GM12878 (cell line): ENCODE measurements around the gene FBXO4.

Source experiments
- CTCF ChIP-seq, 3 experiments: IDR thresholded peaks in 2 of 3; conservative IDR thresholded peaks in 1 of 3; 2 replicates each; pipeline ENCODE4 v1.5.1; 2011; ENCODE audit warnings: low read depth in 3 of 3, low read length in 3 of 3, mild to moderate bottlenecking in 3 of 3, control low read depth in 2 of 3, moderate library complexity in 2 of 3, inconsistent platforms in 1 of 3, mixed read lengths in 1 of 3; ENCODE audit not compliant: control insufficient read depth in 2 of 3, insufficient read depth in 1 of 3; ENCODE audit errors: extremely low read depth in 1 of 3
- DPF2 ChIP-seq: fragments of 450-650 bp; IDR thresholded peaks from 2 replicates; pipeline ENCODE4 v1.6.1; 2017; ENCODE audit warnings: mild to moderate bottlenecking
- EED ChIP-seq: sonication (generic); IDR thresholded peaks from 2 replicates; pipeline ENCODE4 v1.6.1; 2016; ENCODE audit warnings: antibody characterized with exemption, low read depth
- MAX ChIP-seq: IDR thresholded peaks from 2 replicates; pipeline ENCODE4 v1.6.1; 2012; ENCODE audit warnings: low read depth, low read length, improper control_type of control experiment
- MTA3 ChIP-seq: IDR thresholded peaks from 2 replicates; pipeline ENCODE4 v1.6.1; 2012; ENCODE audit warnings: low read length, inconsistent platforms, borderline replicate concordance
- POLR2A ChIP-seq: IDR thresholded peaks from 2 replicates; pipeline ENCODE4 v1.6.1; 2011; ENCODE audit warnings: low read depth, mild to moderate bottlenecking, low read length
- REST ChIP-seq: IDR thresholded peaks from 2 replicates; pipeline ENCODE4 v1.6.1; 2012; ENCODE audit warnings: mild to moderate bottlenecking, low read depth, low read length
- SMC3 ChIP-seq: IDR thresholded peaks from 2 replicates; pipeline ENCODE4 v1.6.1; 2011; ENCODE audit warnings: low read length, improper control_type of control experiment, borderline replicate concordance
- SUZ12 ChIP-seq: fragments of 200-600 bp; sonication (generic); IDR thresholded peaks from one replicate; pipeline ENCODE4 v1.6.1; 2018; ENCODE audit warnings: antibody characterized with exemption, mild to moderate bottlenecking; ENCODE audit not compliant: unreplicated experiment
- TAF1 ChIP-seq: IDR thresholded peaks from 2 replicates; pipeline ENCODE4 v1.6.1; 2011; ENCODE audit warnings: mild to moderate bottlenecking, low read depth, low read length, borderline replicate concordance
- USF1 ChIP-seq: IDR thresholded peaks from 2 replicates; pipeline ENCODE4 v1.6.1; 2011; ENCODE audit warnings: borderline replicate concordance, low read depth, mild to moderate bottlenecking, moderate library complexity, mixed read lengths, low read length; ENCODE audit not compliant: insufficient read depth; ENCODE audit errors: extremely low read length
- ZNF274 ChIP-seq: IDR thresholded peaks from one replicate; pipeline ENCODE4 v1.8.0; 2011; ENCODE audit not compliant: insufficient read length, insufficient read depth

- TF ChIP-seq MAX (no peak), CTCF (IDR thresholded peaks at IDR 0.05 in 2 of 3, conservative IDR thresholded peaks at IDR 0.05 in 1 of 3; ENCODE audit: control insufficient read depth in 2 of 3, extremely low read depth in 1 of 3, insufficient read depth in 1 of 3, low read depth in 3 of 3, low read length in 3 of 3) (no peak), ZNF274 (no peak), REST (no peak), DPF2 (no peak), SMC3 (no peak), USF1 (no peak), MTA3 (no peak), POLR2A (no peak), EED (no peak), TAF1 (no peak), SUZ12 (no peak)
Observed at GRCh38 chr5:41966401-41967105, 41.5 kb downstream of the FBXO4 start.
